ENCODE measurements around the gene PEA15. TPM values are rescaled to one million over a fixed set of nuclear protein-coding genes. Genes with fewer than 3 reads are reported as not detected.

PEA15 gene
- total RNA-seq, 1 donor from 2014 or later: 37.4 TPM

- Mint-ChIP-seq H3K9me3 (no peaks in the 10 kb centered on the region), H3K4me3 (no peak overlapping the region), H3K4me1 (peaks cover 45% of the 10 kb centered on the region), H3K36me3 (peaks cover 14% of the 10 kb centered on the region), H3K27ac (peak overlapping the region; percentile 84), H3K27me3 (ENCODE audit: low read depth) (no peaks in the 10 kb centered on the region)
- TF ChIP-seq CTCF (IDR thresholded peaks at IDR 0.05; ENCODE audit: unreplicated experiment): no peak
- no peak for DNase-seq (ENCODE audit: low spot score in 2 of 2, unreplicated experiment in 2 of 2)
These were observed 4.3 kb downstream of the PEA15 start for GRCh38 chr1:160209321-160210046.

- H3K27me3 Mint-ChIP-seq (ENCODE audit: low read depth): no peaks in the 10 kb centered on the region
- H3K9me3 Mint-ChIP-seq: no peaks in the 10 kb centered on the region
- TF ChIP-seq CTCF (IDR thresholded peaks at IDR 0.05; ENCODE audit: unreplicated experiment): no peak
- H3K27ac Mint-ChIP-seq: peak overlapping the region; percentile 84
- peaks cover 16% of the 10 kb centered on the region for H3K36me3 Mint-ChIP-seq
- peaks cover 48% of the 10 kb centered on the region for H3K4me1 Mint-ChIP-seq
- no peak overlapping the region for H3K4me3 Mint-ChIP-seq
- no peak for DNase-seq (ENCODE audit: low spot score in 2 of 2, unreplicated experiment in 2 of 2)
These were observed 5.4 kb downstream of the PEA15 start for GRCh38 chr1:160210561-160210960.

- Mint-ChIP-seq H3K4me1 (peaks cover 45% of the 10 kb centered on the region), H3K36me3 (peaks cover 16% of the 10 kb centered on the region), H3K27me3 (ENCODE audit: low read depth) (no peaks in the 10 kb centered on the region), H3K27ac (peak overlapping the region; percentile 38), H3K9me3 (no peaks in the 10 kb centered on the region), H3K4me3 (no peak overlapping the region)
- DNase-seq (ENCODE audit: low spot score in 2 of 2, unreplicated experiment in 2 of 2): no peak
- TF ChIP-seq CTCF (IDR thresholded peaks at IDR 0.05; ENCODE audit: unreplicated experiment): no peak
These were observed 6.0 kb downstream of the PEA15 start for GRCh38 chr1:160211046-160211790.

GRCh38 chr1:160214481-160215140 is 9.4 kb downstream of the PEA15 start:
- Mint-ChIP-seq H3K36me3 (peaks cover 17% of the 10 kb centered on the region), H3K9me3 (no peaks in the 10 kb centered on the region), H3K27ac (peak overlapping the region; percentile 89), H3K4me1 (peaks cover 17% of the 10 kb centered on the region), H3K4me3 (no peak overlapping the region), H3K27me3 (ENCODE audit: low read depth) (no peaks in the 10 kb centered on the region)
- no peak for DNase-seq (ENCODE audit: low spot score in 2 of 2, unreplicated experiment in 2 of 2)
- no peak for TF ChIP-seq CTCF (IDR thresholded peaks at IDR 0.05; ENCODE audit: unreplicated experiment)

- Mint-ChIP-seq H3K27me3 (ENCODE audit: low read depth) (no peaks in the 10 kb centered on the region), H3K36me3 (peaks cover 24% of the 10 kb centered on the region), H3K27ac (peak overlapping the region; percentile 89), H3K9me3 (no peaks in the 10 kb centered on the region), H3K4me3 (no peak overlapping the region), H3K4me1 (peaks cover 7% of the 10 kb centered on the region)
- no peak for DNase-seq (ENCODE audit: low spot score in 2 of 2, unreplicated experiment in 2 of 2)
- TF ChIP-seq CTCF (IDR thresholded peaks at IDR 0.05; ENCODE audit: unreplicated experiment): no peak
These were observed 11.1 kb downstream of the PEA15 start for GRCh38 chr1:160216301-160216700.
